ENCODE data around the gene RS1. TPM values are rescaled to one million over a fixed set of nuclear protein-coding genes. Genes with fewer than 3 reads are reported as not detected.

Gene RS1
- total and polyA plus RNA-seq, 4 donors = not detected

DNA sequence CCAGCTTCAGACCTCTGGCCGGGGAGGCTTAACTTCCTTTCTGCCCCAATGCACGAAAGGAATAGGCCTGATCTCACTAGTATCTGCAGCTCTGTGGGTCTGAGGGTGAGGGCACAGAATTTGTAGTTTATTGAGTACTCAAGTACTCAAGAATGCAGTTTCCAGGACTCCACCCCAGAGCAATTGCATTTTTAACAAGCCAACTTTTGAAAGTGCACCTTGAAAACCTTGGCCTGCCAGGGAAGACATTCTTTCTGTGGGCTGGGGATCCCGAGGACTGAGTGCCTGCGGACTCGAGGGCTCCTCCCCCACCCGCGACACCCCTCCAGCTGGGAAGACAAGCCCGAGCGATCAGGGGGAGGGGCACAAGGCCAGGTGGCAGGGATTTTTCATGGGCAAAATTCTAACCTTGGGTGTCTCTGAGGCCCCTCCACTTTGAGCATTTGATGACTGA is 22.4 kb downstream of the RS1 start:
- Histone ChIP-seq H3K36me3 (ENCODE audit: control insufficient read depth in 4 of 4, insufficient read depth in 3 of 4, low read depth in 1 of 4, low read length in 3 of 4) (no peaks in the 10 kb centered on the region), H3K27ac (ENCODE audit: low read depth in 1 of 2, low read length in 2 of 2) (no peak overlapping the region), H3K9me3 (ENCODE audit: control insufficient read depth in 4 of 4, low read length in 3 of 4) (peaks cover 0 to 2% (median 0%) of the 10 kb centered on the region in 4 donors), H3K4me3 (ENCODE audit: low read depth in 1 of 3, low read length in 3 of 3) (no peak overlapping the region), H3K9ac (ENCODE audit: low read depth in 1 of 2, low read length in 2 of 2) (no peak overlapping the region), H3K4me1 (ENCODE audit: control insufficient read depth in 4 of 4, insufficient read depth in 4 of 4, low read length in 3 of 4) (no peaks in the 10 kb centered on the region), H3K27me3 (ENCODE audit: control insufficient read depth in 4 of 4, insufficient read depth in 4 of 4, low read length in 3 of 4) (peaks cover 0 to 2% (median 0%) of the 10 kb centered on the region in 4 donors)
- WGBS = 86% methylated on average over 9 of the region's 9 CpGs
- no peak for DNase-seq (ENCODE audit: low spot score)
- TF ChIP-seq, protein P1, sequence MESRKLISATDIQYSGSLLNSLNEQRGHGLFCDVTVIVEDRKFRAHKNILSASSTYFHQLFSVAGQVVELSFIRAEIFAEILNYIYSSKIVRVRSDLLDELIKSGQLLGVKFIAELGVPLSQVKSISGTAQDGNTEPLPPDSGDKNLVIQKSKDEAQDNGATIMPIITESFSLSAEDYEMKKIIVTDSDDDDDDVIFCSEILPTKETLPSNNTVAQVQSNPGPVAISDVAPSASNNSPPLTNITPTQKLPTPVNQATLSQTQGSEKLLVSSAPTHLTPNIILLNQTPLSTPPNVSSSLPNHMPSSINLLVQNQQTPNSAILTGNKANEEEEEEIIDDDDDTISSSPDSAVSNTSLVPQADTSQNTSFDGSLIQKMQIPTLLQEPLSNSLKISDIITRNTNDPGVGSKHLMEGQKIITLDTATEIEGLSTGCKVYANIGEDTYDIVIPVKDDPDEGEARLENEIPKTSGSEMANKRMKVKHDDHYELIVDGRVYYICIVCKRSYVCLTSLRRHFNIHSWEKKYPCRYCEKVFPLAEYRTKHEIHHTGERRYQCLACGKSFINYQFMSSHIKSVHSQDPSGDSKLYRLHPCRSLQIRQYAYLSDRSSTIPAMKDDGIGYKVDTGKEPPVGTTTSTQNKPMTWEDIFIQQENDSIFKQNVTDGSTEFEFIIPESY (IDR thresholded peaks at IDR 0.05) = no peak
- TF ChIP-seq NR2F2 (IDR thresholded peaks at IDR 0.05) = no peak
- TF ChIP-seq HNF4A (conservative IDR thresholded peaks at IDR 0.05) = no peak
- no peak for TF ChIP-seq HNF4G (IDR thresholded peaks at IDR 0.05)
- no peak for TF ChIP-seq GABPA (IDR thresholded peaks at IDR 0.05 in 1 of 2, conservative IDR thresholded peaks at IDR 0.05 in 1 of 2)

DNA sequence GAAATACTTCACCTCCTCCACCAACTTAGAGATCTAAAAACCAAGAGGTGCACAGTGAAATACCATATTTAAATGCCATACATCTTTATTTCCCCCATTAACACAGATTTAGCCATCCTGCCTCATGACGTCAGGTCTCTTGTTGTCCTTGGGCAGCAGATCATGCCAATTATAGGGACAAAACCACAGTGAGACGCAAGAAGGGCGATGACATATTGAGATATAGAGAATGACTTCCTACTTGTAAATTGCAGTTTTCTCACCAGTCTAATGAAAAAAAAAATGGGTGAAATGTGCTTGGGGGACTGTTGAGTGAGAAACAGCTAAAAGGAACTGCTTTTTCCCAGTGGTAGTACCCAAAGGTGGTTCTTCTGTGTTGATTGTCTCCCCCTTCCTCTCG is 24.3 kb downstream of the RS1 start:
- H3K9ac ChIP-seq (ENCODE audit: low read depth in 1 of 2, low read length in 2 of 2) = no peak overlapping the region
- no peaks in the 10 kb centered on the region for H3K36me3 ChIP-seq (ENCODE audit: control insufficient read depth in 4 of 4, insufficient read depth in 3 of 4, low read depth in 1 of 4, low read length in 3 of 4)
- H3K27me3 ChIP-seq (ENCODE audit: control insufficient read depth in 4 of 4, insufficient read depth in 4 of 4, low read length in 3 of 4) = peaks cover 0 to 2% (median 0%) of the 10 kb centered on the region in 4 donors
- H3K9me3 ChIP-seq (ENCODE audit: control insufficient read depth in 4 of 4, low read length in 3 of 4) = peaks cover 0 to 2% (median 0%) of the 10 kb centered on the region in 4 donors
- 86% methylated on average over 4 of the region's 4 CpGs for WGBS
- TF ChIP-seq, protein P2, sequence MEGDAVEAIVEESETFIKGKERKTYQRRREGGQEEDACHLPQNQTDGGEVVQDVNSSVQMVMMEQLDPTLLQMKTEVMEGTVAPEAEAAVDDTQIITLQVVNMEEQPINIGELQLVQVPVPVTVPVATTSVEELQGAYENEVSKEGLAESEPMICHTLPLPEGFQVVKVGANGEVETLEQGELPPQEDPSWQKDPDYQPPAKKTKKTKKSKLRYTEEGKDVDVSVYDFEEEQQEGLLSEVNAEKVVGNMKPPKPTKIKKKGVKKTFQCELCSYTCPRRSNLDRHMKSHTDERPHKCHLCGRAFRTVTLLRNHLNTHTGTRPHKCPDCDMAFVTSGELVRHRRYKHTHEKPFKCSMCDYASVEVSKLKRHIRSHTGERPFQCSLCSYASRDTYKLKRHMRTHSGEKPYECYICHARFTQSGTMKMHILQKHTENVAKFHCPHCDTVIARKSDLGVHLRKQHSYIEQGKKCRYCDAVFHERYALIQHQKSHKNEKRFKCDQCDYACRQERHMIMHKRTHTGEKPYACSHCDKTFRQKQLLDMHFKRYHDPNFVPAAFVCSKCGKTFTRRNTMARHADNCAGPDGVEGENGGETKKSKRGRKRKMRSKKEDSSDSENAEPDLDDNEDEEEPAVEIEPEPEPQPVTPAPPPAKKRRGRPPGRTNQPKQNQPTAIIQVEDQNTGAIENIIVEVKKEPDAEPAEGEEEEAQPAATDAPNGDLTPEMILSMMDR (IDR thresholded peaks at IDR 0.05; ENCODE audit: low read depth, low read length, missing input control) = no peak
- TF ChIP-seq, protein P3, sequence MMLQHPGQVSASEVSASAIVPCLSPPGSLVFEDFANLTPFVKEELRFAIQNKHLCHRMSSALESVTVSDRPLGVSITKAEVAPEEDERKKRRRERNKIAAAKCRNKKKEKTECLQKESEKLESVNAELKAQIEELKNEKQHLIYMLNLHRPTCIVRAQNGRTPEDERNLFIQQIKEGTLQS (IDR thresholded peaks at IDR 0.05) = no peak
- no peak for TF ChIP-seq EGR1 (IDR thresholded peaks at IDR 0.05; ENCODE audit: low read depth in 2 of 2)
- TF ChIP-seq NR2F2 (IDR thresholded peaks at IDR 0.05) = no peak
- no peak for TF ChIP-seq FOXA2 (IDR thresholded peaks at IDR 0.05)
- TF ChIP-seq, protein P4, sequence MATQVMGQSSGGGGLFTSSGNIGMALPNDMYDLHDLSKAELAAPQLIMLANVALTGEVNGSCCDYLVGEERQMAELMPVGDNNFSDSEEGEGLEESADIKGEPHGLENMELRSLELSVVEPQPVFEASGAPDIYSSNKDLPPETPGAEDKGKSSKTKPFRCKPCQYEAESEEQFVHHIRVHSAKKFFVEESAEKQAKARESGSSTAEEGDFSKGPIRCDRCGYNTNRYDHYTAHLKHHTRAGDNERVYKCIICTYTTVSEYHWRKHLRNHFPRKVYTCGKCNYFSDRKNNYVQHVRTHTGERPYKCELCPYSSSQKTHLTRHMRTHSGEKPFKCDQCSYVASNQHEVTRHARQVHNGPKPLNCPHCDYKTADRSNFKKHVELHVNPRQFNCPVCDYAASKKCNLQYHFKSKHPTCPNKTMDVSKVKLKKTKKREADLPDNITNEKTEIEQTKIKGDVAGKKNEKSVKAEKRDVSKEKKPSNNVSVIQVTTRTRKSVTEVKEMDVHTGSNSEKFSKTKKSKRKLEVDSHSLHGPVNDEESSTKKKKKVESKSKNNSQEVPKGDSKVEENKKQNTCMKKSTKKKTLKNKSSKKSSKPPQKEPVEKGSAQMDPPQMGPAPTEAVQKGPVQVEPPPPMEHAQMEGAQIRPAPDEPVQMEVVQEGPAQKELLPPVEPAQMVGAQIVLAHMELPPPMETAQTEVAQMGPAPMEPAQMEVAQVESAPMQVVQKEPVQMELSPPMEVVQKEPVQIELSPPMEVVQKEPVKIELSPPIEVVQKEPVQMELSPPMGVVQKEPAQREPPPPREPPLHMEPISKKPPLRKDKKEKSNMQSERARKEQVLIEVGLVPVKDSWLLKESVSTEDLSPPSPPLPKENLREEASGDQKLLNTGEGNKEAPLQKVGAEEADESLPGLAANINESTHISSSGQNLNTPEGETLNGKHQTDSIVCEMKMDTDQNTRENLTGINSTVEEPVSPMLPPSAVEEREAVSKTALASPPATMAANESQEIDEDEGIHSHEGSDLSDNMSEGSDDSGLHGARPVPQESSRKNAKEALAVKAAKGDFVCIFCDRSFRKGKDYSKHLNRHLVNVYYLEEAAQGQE (IDR thresholded peaks at IDR 0.05) = no peak
- TF ChIP-seq GABPA (IDR thresholded peaks at IDR 0.05 in 1 of 2, conservative IDR thresholded peaks at IDR 0.05 in 1 of 2) = no peak
- no peak for TF ChIP-seq FOXA1 (IDR thresholded peaks at IDR 0.05)
- TF ChIP-seq, protein P5, sequence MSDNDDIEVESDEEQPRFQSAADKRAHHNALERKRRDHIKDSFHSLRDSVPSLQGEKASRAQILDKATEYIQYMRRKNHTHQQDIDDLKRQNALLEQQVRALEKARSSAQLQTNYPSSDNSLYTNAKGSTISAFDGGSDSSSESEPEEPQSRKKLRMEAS (IDR thresholded peaks at IDR 0.05) = no peak
- no peak for TF ChIP-seq TAF1 (conservative IDR thresholded peaks at IDR 0.05)
- no peak for TF ChIP-seq SP1 (IDR thresholded peaks at IDR 0.05)
- TF ChIP-seq RXRA (IDR thresholded peaks at IDR 0.05) = no peak
- TF ChIP-seq HNF4G (IDR thresholded peaks at IDR 0.05) = no peak
- no peak for TF ChIP-seq YY1 (IDR thresholded peaks at IDR 0.05)
- TF ChIP-seq, protein P1 (IDR thresholded peaks at IDR 0.05) = no peak
- no peak for TF ChIP-seq HNF4A (conservative IDR thresholded peaks at IDR 0.05)
- TF ChIP-seq JUND (IDR thresholded peaks at IDR 0.05) = no peak
- no peak for TF ChIP-seq RAD21 (IDR thresholded peaks at IDR 0.05)
- no peak for DNase-seq (ENCODE audit: low spot score)
- no peak overlapping the region for H3K4me3 ChIP-seq (ENCODE audit: low read depth in 1 of 3, low read length in 3 of 3)
- no peaks in the 10 kb centered on the region for H3K4me1 ChIP-seq (ENCODE audit: control insufficient read depth in 4 of 4, insufficient read depth in 4 of 4, low read length in 3 of 4)
- H3K27ac ChIP-seq (ENCODE audit: low read depth in 1 of 2, low read length in 2 of 2) = no peak overlapping the region
